H1 (cell line): Measurements from ENCODE around the gene TESMIN. TPM values are rescaled to one million over a fixed set of nuclear protein-coding genes. Genes with fewer than 3 reads are reported as not detected.

ENCODE experiments used
- CTCF ChIA-PET: fragments of 300-600 bp; sonication (Branson Sonifier 250); formaldehyde crosslinking; loops from one replicate; lab custom pipeline; 2021; ENCODE audit not compliant: partially characterized antibody; lab: Charles Lee
- POLR2A ChIA-PET: fragments of 300-600 bp; sonication (Branson Sonifier 250); formaldehyde crosslinking; loops from one replicate; lab custom pipeline; 2021; ENCODE audit warnings: inconsistent platforms; ENCODE audit not compliant: partially characterized antibody; lab: Charles Lee
- DNase-seq, 2 experiments: peaks; one replicate each; pipeline versions ENCODE4 v3.0.0 to v3.0.0-alpha.2; 2010 to 2022; ENCODE audit warnings: low spot score in 2 of 2, low read depth in 1 of 2, mixed read lengths in 1 of 2
- FAIRE-seq: peaks from 2 replicates; lab custom pipeline; 2011; peaks lifted over from hg19 to GRCh38; lab: Jason Lieb, UNC
- H2AFZ ChIP-seq: 2 replicates; pipeline ENCODE4 v1.8.1; 2012; ENCODE audit warnings: low read length, inconsistent platforms
- H2AK5ac ChIP-seq: 2 replicates; pipeline ENCODE4 v1.6.1; 2013; ENCODE audit warnings: low read depth, low read length
- H2BK120ac ChIP-seq: replicated peaks from 2 replicates; pipeline ENCODE3; 2013; ENCODE audit warnings: low read depth, low read length, inconsistent platforms
- H2BK12ac ChIP-seq: 2 replicates; pipeline ENCODE4 v1.6.1; 2013; ENCODE audit warnings: low read depth, low read length
- H2BK15ac ChIP-seq: 2 replicates; pipeline ENCODE4 v1.6.1; 2013; ENCODE audit warnings: low read length
- H2BK20ac ChIP-seq: 2 replicates; pipeline ENCODE4 v1.6.1; 2013; ENCODE audit warnings: low read length
- H2BK5ac ChIP-seq: 2 replicates; pipeline ENCODE4 v1.6.1; 2013; ENCODE audit warnings: low read depth, low read length
- H3K14ac ChIP-seq: 2 replicates; pipeline ENCODE4 v1.6.1; 2013; ENCODE audit warnings: inconsistent platforms; ENCODE audit not compliant: insufficient read length
- H3K18ac ChIP-seq: 2 replicates; pipeline ENCODE4 v1.6.1; 2013; ENCODE audit warnings: low read length; ENCODE audit errors: extremely low read depth
- H3K23ac ChIP-seq: 2 replicates; pipeline ENCODE4 v1.6.1; 2013; ENCODE audit warnings: inconsistent platforms; ENCODE audit not compliant: insufficient read length
- H3K23me2 ChIP-seq: 2 replicates; pipeline ENCODE4 v1.6.1; 2013; ENCODE audit warnings: low read depth, low read length
- H3K27ac ChIP-seq: 2 replicates; pipeline ENCODE4 v1.6.1; 2011; ENCODE audit warnings: low read depth, low read length, inconsistent platforms
- H3K27me3 ChIP-seq, 4 experiments: replicated peaks in 1 of 4; 1 replicate in 1 of 4; 2 replicates in 3 of 4; pipeline versions ENCODE4 v1.6.1 to v1.8.1; 2011 to 2013; ENCODE audit warnings: low read length in 3 of 4, mild to moderate bottlenecking in 3 of 4, inconsistent platforms in 2 of 4, mixed read lengths in 2 of 4, moderate library complexity in 1 of 4; ENCODE audit not compliant: control insufficient read depth in 3 of 4, insufficient read depth in 3 of 4; ENCODE audit errors: extremely low read depth in 1 of 4
- H3K36me3 ChIP-seq, 4 experiments: 2 replicates each; pipeline versions ENCODE4 v1.6.1 to v1.8.1; 2011 to 2013; ENCODE audit warnings: mild to moderate bottlenecking in 4 of 4, low read length in 3 of 4, moderate library complexity in 2 of 4, control low read depth in 1 of 4, inconsistent platforms in 1 of 4; ENCODE audit not compliant: insufficient read depth in 4 of 4, control insufficient read depth in 2 of 4
- H3K4ac ChIP-seq: replicated peaks from 2 replicates; pipeline ENCODE3; 2013; ENCODE audit warnings: low read length, low read depth, mixed read lengths, inconsistent platforms; ENCODE audit not compliant: insufficient read length
- H3K4me1 ChIP-seq, 4 experiments: replicated peaks in 1 of 4; 1 replicate in 1 of 4; 2 replicates in 3 of 4; pipeline versions ENCODE4 v1.6.1 to v1.8.1; 2011 to 2013; ENCODE audit warnings: low read length in 3 of 4, inconsistent platforms in 2 of 4, mixed read lengths in 1 of 4; ENCODE audit not compliant: insufficient read depth in 4 of 4, control insufficient read depth in 3 of 4
- H3K4me2 ChIP-seq, 2 experiments: 2 replicates each; pipeline versions ENCODE4 v1.6.1 to v1.8.1; 2011 to 2013; ENCODE audit warnings: low read depth in 2 of 2, low read length in 2 of 2, control low read depth in 1 of 2, inconsistent platforms in 1 of 2, mild to moderate bottlenecking in 1 of 2; ENCODE audit not compliant: insufficient read depth in 1 of 2
- H3K4me3 ChIP-seq, 4 experiments: fragments of 200-600, 300-600 bp in 1 of 4; sonication (generic), shearing (Covaris generic), sonication (Bioruptor Twin) in 1 of 4; 2 replicates each; pipeline versions ENCODE4 v1.5.1 to v1.8.1; 2011 to 2016; ENCODE audit warnings: low read length in 4 of 4, low read depth in 3 of 4, control low read depth in 2 of 4, inconsistent platforms in 2 of 4, mild to moderate bottlenecking in 2 of 4, mixed read lengths in 1 of 4, moderate library complexity in 1 of 4; ENCODE audit not compliant: insufficient read depth in 2 of 4; ENCODE audit errors: extremely low read depth in 1 of 4
- H3K56ac ChIP-seq: replicated peaks from 2 replicates; pipeline ENCODE3; 2013; ENCODE audit warnings: low read depth, mild to moderate bottlenecking, mixed read lengths, low read length, inconsistent platforms; ENCODE audit not compliant: insufficient read length
- H3K79me1 ChIP-seq: 2 replicates; pipeline ENCODE4 v1.6.1; 2013; ENCODE audit warnings: low read depth, low read length, control low read depth
- H3K79me2 ChIP-seq, 2 experiments: 2 replicates each; pipeline versions ENCODE4 v1.6.1 to v1.8.1; 2012 to 2013; ENCODE audit warnings: low read length in 2 of 2, mild to moderate bottlenecking in 2 of 2, inconsistent platforms in 1 of 2; ENCODE audit not compliant: insufficient read depth in 2 of 2, control insufficient read depth in 1 of 2
- H3K9ac ChIP-seq, 4 experiments: replicated peaks in 1 of 4; 1 replicate in 1 of 4; 2 replicates in 3 of 4; pipeline versions ENCODE4 v1.6.1 to v1.8.1; 2011 to 2013; ENCODE audit warnings: low read depth in 3 of 4, low read length in 3 of 4, control low read depth in 2 of 4, mild to moderate bottlenecking in 2 of 4, moderate library complexity in 2 of 4, inconsistent platforms in 1 of 4; ENCODE audit errors: extremely low read depth in 1 of 4
- H3K9me3 ChIP-seq, 2 experiments: 2 replicates each; pipeline versions ENCODE4 v1.6.1 to v1.8.1; 2012 to 2013; ENCODE audit warnings: mild to moderate bottlenecking in 2 of 2, moderate library complexity in 2 of 2, control low read depth in 1 of 2, inconsistent platforms in 1 of 2, low read depth in 1 of 2, low read length in 1 of 2, mixed read lengths in 1 of 2; ENCODE audit not compliant: insufficient read depth in 2 of 2
- H4K20me1 ChIP-seq, 2 experiments: replicated peaks in 1 of 2; 2 replicates each; pipeline versions ENCODE3 to v1.8.1; 2011 to 2013; ENCODE audit warnings: inconsistent platforms in 2 of 2, low read length in 2 of 2, mild to moderate bottlenecking in 1 of 2; ENCODE audit not compliant: insufficient read depth in 2 of 2, control insufficient read depth in 1 of 2
- H4K5ac ChIP-seq: 2 replicates; pipeline ENCODE4 v1.6.1; 2013; ENCODE audit warnings: low read length, low read depth, mixed read lengths, inconsistent platforms; ENCODE audit not compliant: insufficient read length
- H4K8ac ChIP-seq: 2 replicates; pipeline ENCODE4 v1.8.0; 2013; ENCODE audit warnings: mild to moderate bottlenecking, moderate library complexity, low read length, inconsistent platforms; ENCODE audit not compliant: insufficient read depth; ENCODE audit errors: extremely low read depth
- H4K91ac ChIP-seq: replicated peaks from 2 replicates; pipeline ENCODE3; 2013; ENCODE audit warnings: low read length, mixed read lengths, inconsistent platforms; ENCODE audit not compliant: insufficient read length
- ATF2 ChIP-seq: IDR thresholded peaks from 2 replicates; pipeline ENCODE4 v1.6.1; 2012; ENCODE audit warnings: low read length, inconsistent platforms
- EP300 ChIP-seq, 2 experiments: IDR thresholded peaks; 1 replicate in 1 of 2; 2 replicates in 1 of 2; pipeline ENCODE4 v1.6.1; 2011 to 2012; ENCODE audit warnings: low read depth in 2 of 2, low read length in 2 of 2, mild to moderate bottlenecking in 2 of 2, borderline replicate concordance in 1 of 2, inconsistent platforms in 1 of 2, moderate library complexity in 1 of 2
- GTF2F1 ChIP-seq: IDR thresholded peaks from 2 replicates; pipeline ENCODE4 v1.6.1; 2012; ENCODE audit warnings: low read depth, low read length, improper control_type of control experiment, borderline replicate concordance
- JUN ChIP-seq: IDR thresholded peaks from 2 replicates; pipeline ENCODE4 v1.6.1; 2011; ENCODE audit warnings: low read depth, mild to moderate bottlenecking, improper control_type of control experiment, low read length
- JUND ChIP-seq: IDR thresholded peaks from 2 replicates; pipeline ENCODE4 v1.6.1; 2011; ENCODE audit warnings: mild to moderate bottlenecking, improper control_type of control experiment, low read length
- SAP30 ChIP-seq: fragments of 300-600 bp; sonication (generic); IDR thresholded peaks from 2 replicates; pipeline ENCODE4 v1.7.1; 2012; ENCODE audit warnings: low read length, moderate library complexity, mild to moderate bottlenecking, inconsistent platforms; ENCODE audit not compliant: insufficient read depth, insufficient replicate concordance
- SP2 ChIP-seq: IDR thresholded peaks from 2 replicates; pipeline ENCODE4 v1.6.1; 2012; ENCODE audit warnings: mild to moderate bottlenecking, low read length, inconsistent platforms
- TAF1 ChIP-seq: IDR thresholded peaks from 2 replicates; pipeline ENCODE4 v1.6.1; 2011; ENCODE audit warnings: mild to moderate bottlenecking, low read depth, low read length
- TBP ChIP-seq: IDR thresholded peaks from 2 replicates; pipeline ENCODE4 v1.6.1; 2011; ENCODE audit warnings: low read depth, low read length, improper control_type of control experiment
- WGBS, 2 experiments: shearing (Covaris generic) in 1 of 2; methylation state at CpG; one replicate each; pipeline versions ENCODE4 v1.1.6 to v1.1.7; 2013 to 2015; ENCODE audit warnings: low lambda C conversion rate in 2 of 2, mixed read lengths in 2 of 2, inconsistent platforms in 1 of 2, low coverage in 1 of 2, missing lambda C conversion rate in 1 of 2; ENCODE audit not compliant: insufficient replicate concordance in 2 of 2, insufficient coverage in 1 of 2, insufficient read length in 1 of 2; ENCODE audit errors: extremely low coverage in 1 of 2, missing lambda C conversion rate in 1 of 2; 5-methylcytosine and 5-hydroxymethylcytosine counted together
- polyA plus RNA-seq, 7 experiments: library from polyadenylated mRNA; depleted of rRNA in 3 of 7; stranded (reverse) in 5 of 7; unstranded in 2 of 7; fragments of >200 nt in 5 of 7; fragments of 200-250 nt in 2 of 7; gene quantifications; 1 replicate in 5 of 7; 2 replicates in 1 of 7; 4 replicates in 1 of 7; pipeline versions ENCODE4 v1.2.1 to v1.2.3, GENCODE V29; 2011 to 2013; ENCODE audit warnings: missing spikeins in 2 of 7, mixed read lengths in 2 of 7
- total RNA-seq: library from RNA; stranded (reverse); fragmentation: NEBNext Ultra II Directional; extraction: Animal tissue kit (Norgen Biotek cat#: 25700); gene quantifications from 2 replicates; pipeline ENCODE4 v1.2.1, GENCODE V29; 2021

Gene TESMIN
- total and polyA plus RNA-seq, 2 of the 8 experiments (the other 6 are each of a cell fraction or from before 2014, with no cell fraction given) = 22.6 to 61.1 TPM

GRCh38 chr11:68773521-68774193 lies 22.3 kb upstream of the TESMIN start:
- H3K27me3 ChIP-seq = no peaks in the 10 kb centered on the region
- H2BK20ac ChIP-seq = no peak overlapping the region
- H2AK5ac ChIP-seq = no peak overlapping the region
- H3K14ac ChIP-seq = no peak overlapping the region
- no peak overlapping the region for H4K91ac ChIP-seq
- H3K23ac ChIP-seq = no peak overlapping the region
- FAIRE-seq (no peak), DNase-seq (no peak)
- H3K4me3 ChIP-seq = no peak overlapping the region
- no peaks in the 10 kb centered on the region for H3K79me2 ChIP-seq
- no peak overlapping the region for H3K4me2 ChIP-seq
- no peak overlapping the region for H2BK120ac ChIP-seq
- WGBS, 2 experiments = 94% methylated on average over 22 of the region's 22 CpGs; no CpG with 5 or more reads in 1 of the 2 experiments
- H3K23me2 ChIP-seq = no peaks in the 10 kb centered on the region
- H2AFZ ChIP-seq = no peak overlapping the region
- H2BK5ac ChIP-seq = no peak overlapping the region
- CTCF ChIA-PET = interaction anchor here (2.1 kb wide), 1 partner anchor 24 kb away, joined by 12 read pairs; no protein-coding TSS in a partner anchor
- no peak overlapping the region for H4K5ac ChIP-seq
- no peaks in the 10 kb centered on the region for H3K36me3 ChIP-seq
- POLR2A ChIA-PET = no interaction called here
- no peaks in the 10 kb centered on the region for H3K4me1 ChIP-seq
- no peaks in the 10 kb centered on the region for H3K79me1 ChIP-seq
- no peak for TF ChIP-seq GTF2F1
- no peak for TF ChIP-seq SP2
- no peak for TF ChIP-seq JUN
- no peak for TF ChIP-seq TBP
- TF ChIP-seq SAP30 = no peak
- no peak for TF ChIP-seq JUND
- no peak for TF ChIP-seq TAF1
- no peak for TF ChIP-seq ATF2
- TF ChIP-seq EP300 (IDR thresholded peaks at IDR 0.05; ENCODE audit: borderline replicate concordance in 1 of 2, low read depth in 2 of 2, low read length in 2 of 2) = no peak
- no peak overlapping the region for H3K4ac ChIP-seq
- H2BK15ac ChIP-seq = no peak overlapping the region
- H2BK12ac ChIP-seq = no peak overlapping the region
- H3K9ac ChIP-seq = no peak overlapping the region
- H3K27ac ChIP-seq = no peak overlapping the region
- H4K20me1 ChIP-seq = no peaks in the 10 kb centered on the region
- H3K9me3 ChIP-seq = no peaks in the 10 kb centered on the region
- H3K18ac ChIP-seq = no peak overlapping the region
- H4K8ac ChIP-seq = no peak overlapping the region
- no peak overlapping the region for H3K56ac ChIP-seq
